Muscle of leg (tissue), 11 donors: ENCODE results near the gene FSTL4. TPM values are rescaled to one million over a fixed set of nuclear protein-coding genes. Genes with fewer than 3 reads are reported as not detected.

ENCODE experiments used
- DNase-seq: peaks from one replicate; pipeline ENCODE4 v3.0.0; 2013
- H3K27ac ChIP-seq: one replicate; pipeline ENCODE4 v1.5.1; 2013; ENCODE audit warnings: mild to moderate bottlenecking, low read length, control low read depth
- H3K27me3 ChIP-seq: one replicate; pipeline ENCODE4 v1.6.1; 2013; ENCODE audit warnings: low read length; ENCODE audit not compliant: control insufficient read depth, insufficient read depth
- H3K36me3 ChIP-seq: one replicate; pipeline ENCODE4 v1.6.1; 2013; ENCODE audit warnings: low read length; ENCODE audit not compliant: control insufficient read depth, insufficient read depth
- H3K4me1 ChIP-seq: one replicate; pipeline ENCODE4 v1.6.1; 2013; ENCODE audit warnings: low read length; ENCODE audit not compliant: control insufficient read depth, insufficient read depth
- H3K4me3 ChIP-seq: one replicate; pipeline ENCODE4 v1.5.1; 2013; ENCODE audit warnings: low read length, control low read depth
- H3K9me3 ChIP-seq: replicated peaks from 2 replicates; pipeline ENCODE4 v1.6.1; 2013; ENCODE audit warnings: low read depth, low read length; ENCODE audit not compliant: control insufficient read depth
- WGBS: methylation state at CpG from one replicate; pipeline ENCODE4 v1.1.5; 2013; ENCODE audit warnings: missing lambda C conversion rate; ENCODE audit not compliant: insufficient coverage; 5-methylcytosine and 5-hydroxymethylcytosine counted together
- polyA plus RNA-seq, 8 donors: library from polyadenylated mRNA; unstranded; fragments of 120-200 nt; gene quantifications; one replicate each; pipeline versions ENCODE4 v1.2.1 to v1.2.3, GENCODE V29; 2013; ENCODE audit warnings: inconsistent platforms in 1 of 8, low replicate concordance in 1 of 8; ENCODE audit not compliant: insufficient read length in 8 of 8, insufficient read depth in 1 of 8
- total RNA-seq: library from RNA; stranded (reverse); fragments of 120-200 nt; gene quantifications from one replicate; pipeline ENCODE4 v1.2.4, GENCODE V29; 2013

Gene FSTL4
- total and polyA plus RNA-seq, 9 donors, result 0.68 to 1.8 (median 1.3) TPM

DNA sequence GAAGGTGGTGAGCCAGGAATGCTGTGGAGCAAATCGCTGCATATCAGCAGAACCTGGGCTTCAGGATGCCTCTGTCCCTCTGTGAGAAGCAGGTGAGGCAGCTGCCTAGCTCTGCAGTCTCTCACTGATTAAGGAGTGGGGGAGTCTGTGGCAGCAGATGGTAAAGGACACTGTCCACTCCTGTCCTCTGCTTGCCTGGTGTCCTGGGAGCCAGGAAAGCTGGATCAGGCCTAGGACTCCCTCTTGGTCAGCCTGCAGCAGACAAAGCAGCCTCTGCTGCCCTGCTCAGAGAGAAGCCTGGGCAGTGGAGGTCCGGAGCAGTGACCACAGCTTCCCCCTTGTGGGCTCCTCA lies 345.8 kb downstream of the FSTL4 start:
- WGBS, result 77% methylated on average over 2 of the region's 2 CpGs

GRCh38 chr5:133265720-133266526 lies 346.4 kb downstream of the FSTL4 start:
- Histone ChIP-seq H3K27me3 (no peaks in the 10 kb centered on the region), H3K4me3 (no peak overlapping the region), H3K9me3 (no peaks in the 10 kb centered on the region), H3K27ac (no peak overlapping the region), H3K4me1 (peaks cover 25% of the 10 kb centered on the region), H3K36me3 (no peaks in the 10 kb centered on the region)
- WGBS, result 49% methylated on average over 16 of the region's 18 CpGs
- DNase-seq, result no peak

More for the DNA sequence above, 345.8 kb downstream of the FSTL4 start:
- DNase-seq, result no peak
- Histone ChIP-seq H3K9me3 (no peaks in the 10 kb centered on the region), H3K4me1 (peaks cover 25% of the 10 kb centered on the region), H3K27ac (no peak overlapping the region), H3K36me3 (no peaks in the 10 kb centered on the region), H3K4me3 (no peak overlapping the region), H3K27me3 (no peaks in the 10 kb centered on the region)

GRCh38 chr5:133265257-133265656 lies 347.1 kb downstream of the FSTL4 start:
- 77% methylated on average over 4 of the region's 5 CpGs for WGBS
- Histone ChIP-seq H3K4me1 (peaks cover 29% of the 10 kb centered on the region), H3K4me3 (no peak overlapping the region), H3K27ac (no peak overlapping the region), H3K9me3 (no peaks in the 10 kb centered on the region), H3K27me3 (no peaks in the 10 kb centered on the region), H3K36me3 (no peaks in the 10 kb centered on the region)
- DNase-seq, result no peak

GRCh38 chr5:133262690-133263089 lies 349.7 kb downstream of the FSTL4 start:
- no peaks in the 10 kb centered on the region for H3K9me3 ChIP-seq
- WGBS, result 86% methylated on average over 3 of the region's 4 CpGs
- no peak for DNase-seq
- no peak overlapping the region for H3K27ac ChIP-seq
- H3K27me3 ChIP-seq, result no peaks in the 10 kb centered on the region
- H3K4me3 ChIP-seq, result no peak overlapping the region
- H3K36me3 ChIP-seq, result no peaks in the 10 kb centered on the region
- H3K4me1 ChIP-seq, result peaks cover 42% of the 10 kb centered on the region

DNA sequence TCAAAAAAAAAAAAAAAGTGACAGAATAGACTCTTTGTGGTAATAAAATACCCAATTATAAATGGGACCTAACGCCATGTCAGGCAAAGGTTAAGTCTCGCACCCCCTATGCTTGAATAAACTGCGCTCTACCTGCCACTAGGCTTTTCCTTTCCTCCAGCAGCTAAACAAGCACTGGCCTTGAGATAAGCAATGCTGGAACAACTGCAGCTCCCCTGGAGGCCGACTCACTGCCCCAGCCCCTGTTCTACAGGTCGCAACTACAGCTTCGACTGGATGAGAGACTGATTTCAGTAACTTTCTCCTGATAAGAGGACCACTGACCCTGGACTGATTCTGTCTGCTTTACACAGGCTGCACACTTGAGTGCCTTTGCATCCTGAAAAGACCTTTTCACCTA lies 350.3 kb downstream of the FSTL4 start:
- 60% methylated on average over 6 of the region's 6 CpGs for WGBS
- no peaks in the 10 kb centered on the region for H3K36me3 ChIP-seq

GRCh38 chr5:133260715-133261114 lies 351.6 kb downstream of the FSTL4 start:
- 60% methylated on average over 2 of the region's 3 CpGs for WGBS
- Histone ChIP-seq H3K4me1 (peaks cover 30% of the 10 kb centered on the region), H3K27me3 (no peaks in the 10 kb centered on the region), H3K9me3 (no peaks in the 10 kb centered on the region), H3K4me3 (no peak overlapping the region), H3K27ac (no peak overlapping the region), H3K36me3 (no peaks in the 10 kb centered on the region)
- DNase-seq, result no peak

More for the DNA sequence above, 350.3 kb downstream of the FSTL4 start:
- H3K27me3 ChIP-seq, result no peaks in the 10 kb centered on the region
- H3K4me1 ChIP-seq, result peaks cover 42% of the 10 kb centered on the region
- no peak overlapping the region for H3K4me3 ChIP-seq
- H3K27ac ChIP-seq, result no peak overlapping the region
- H3K9me3 ChIP-seq, result no peaks in the 10 kb centered on the region
- no peak for DNase-seq

GRCh38 chr5:133259199-133259997 lies 352.9 kb downstream of the FSTL4 start:
- Histone ChIP-seq H3K4me3 (no peak overlapping the region), H3K27ac (no peak overlapping the region), H3K9me3 (no peaks in the 10 kb centered on the region), H3K27me3 (no peaks in the 10 kb centered on the region), H3K36me3 (no peaks in the 10 kb centered on the region), H3K4me1 (peaks cover 29% of the 10 kb centered on the region)
- DNase-seq, result peak; percentile 53
- 54% methylated on average over 6 of the region's 10 CpGs for WGBS

- Histone ChIP-seq H3K36me3 (no peaks in the 10 kb centered on the region), H3K27ac (no peak overlapping the region), H3K27me3 (no peaks in the 10 kb centered on the region), H3K4me3 (no peak overlapping the region), H3K9me3 (no peaks in the 10 kb centered on the region), H3K4me1 (peaks cover 39% of the 10 kb centered on the region)
- no peak for DNase-seq
- WGBS, result 60% methylated on average over 1 of the region's 2 CpGs
These were observed 354.4 kb downstream of the FSTL4 start for GRCh38 chr5:133257977-133258376.

DNA sequence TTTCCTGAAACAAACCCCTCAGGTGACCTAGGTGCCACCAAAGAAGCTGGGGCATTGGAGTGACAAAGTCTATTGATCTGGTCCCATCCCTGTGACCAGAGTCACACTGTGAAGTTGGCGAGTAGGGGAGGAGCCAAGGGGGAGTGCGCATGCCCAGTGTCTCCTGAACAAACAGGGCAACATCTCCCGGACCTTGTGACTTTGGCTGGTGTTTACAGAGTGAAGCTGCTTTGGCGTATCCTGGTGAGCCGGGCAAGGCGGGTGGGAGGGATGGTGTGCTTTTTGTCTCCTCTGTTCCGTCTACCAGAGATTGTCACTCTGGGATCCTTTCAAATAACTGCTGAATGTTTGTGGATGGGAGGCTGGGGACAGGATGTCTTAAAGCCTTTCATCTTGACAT lies 356.1 kb downstream of the FSTL4 start:
- DNase-seq, result no peak
- Histone ChIP-seq H3K4me3 (no peak overlapping the region), H3K4me1 (peaks cover 54% of the 10 kb centered on the region), H3K27ac (no peak overlapping the region), H3K36me3 (no peaks in the 10 kb centered on the region), H3K27me3 (no peaks in the 10 kb centered on the region), H3K9me3 (no peaks in the 10 kb centered on the region)
- WGBS, result 65% methylated on average over 6 of the region's 7 CpGs

- no peaks in the 10 kb centered on the region for H3K27me3 ChIP-seq
- WGBS, result 57% methylated on average over 4 of the region's 6 CpGs
- no peaks in the 10 kb centered on the region for H3K36me3 ChIP-seq
- H3K4me1 ChIP-seq, result peaks cover 58% of the 10 kb centered on the region
- H3K4me3 ChIP-seq, result no peak overlapping the region
- no peak for DNase-seq
- H3K27ac ChIP-seq, result no peak overlapping the region
- no peaks in the 10 kb centered on the region for H3K9me3 ChIP-seq
These were observed 357.5 kb downstream of the FSTL4 start for GRCh38 chr5:133254803-133255202.
